HepG2 (cell line): ENCODE measurements around the gene RAPGEFL1. TPM values are rescaled to one million over a fixed set of nuclear protein-coding genes. Genes with fewer than 3 reads are reported as not detected.

Experiments
- BRD4 ChIP-seq: sonication (generic); formaldehyde crosslinking; IDR thresholded peaks from 2 replicates; pipeline ENCODE4 v1.4.0; 2020; ENCODE audit warnings: missing genetic modification reagents
- HNF4A ChIP-seq: sonication (generic); formaldehyde crosslinking; IDR thresholded peaks from 2 replicates; pipeline ENCODE4 v1.4.0; 2020; ENCODE audit warnings: missing genetic modification reagents
- KLF11 ChIP-seq: IDR thresholded peaks from 2 replicates; pipeline ENCODE4 v1.6.1; 2016; ENCODE audit warnings: missing compliant biosample characterization
- MATR3 ChIP-seq: sonication (generic); formaldehyde crosslinking; IDR thresholded peaks from 2 replicates; pipeline ENCODE4 v1.4.0; 2020; ENCODE audit warnings: missing genetic modification reagents
- MXD4 ChIP-seq: IDR thresholded peaks from 2 replicates; pipeline ENCODE4 v1.6.1; 2016; ENCODE audit warnings: mild to moderate bottlenecking, missing biosample characterization, missing genetic modification reagents
- NFE2L2 ChIP-seq: fragments of 150-350 bp; IDR thresholded peaks from 2 replicates; pipeline ENCODE4 v1.6.1; 2014; ENCODE audit warnings: low read length
- PHF20 ChIP-seq: sonication (generic); formaldehyde crosslinking; IDR thresholded peaks from 2 replicates; pipeline ENCODE4 v1.5.0; 2020; ENCODE audit warnings: mild to moderate bottlenecking, missing genetic modification reagents
- RELA ChIP-seq: sonication (generic); formaldehyde crosslinking; IDR thresholded peaks from 2 replicates; pipeline ENCODE4 v1.4.0; 2020; ENCODE audit warnings: missing genetic modification reagents
- RFXAP ChIP-seq: sonication (generic); formaldehyde crosslinking; IDR thresholded peaks from 2 replicates; pipeline ENCODE4 v1.4.0; 2020; ENCODE audit warnings: missing genetic modification reagents, borderline replicate concordance
- U2AF1 ChIP-seq: fragments of 200-400 bp; formaldehyde crosslinking; optimal IDR thresholded peaks from 2 replicates; pipeline ENCODE3; 2017; ENCODE audit warnings: mild to moderate bottlenecking, low read depth, low read length
- ZFP36 ChIP-seq: fragments of 150-350 bp; IDR thresholded peaks from 2 replicates; pipeline ENCODE4 v1.6.1; 2018; ENCODE audit warnings: borderline replicate concordance, low read length, low read depth; ENCODE audit not compliant: partially characterized antibody
- ZNF282 ChIP-seq: fragments of 450-650 bp; IDR thresholded peaks from 2 replicates; pipeline ENCODE4 v1.6.1; 2018; ENCODE audit not compliant: partially characterized antibody
- ZNF354B ChIP-seq: sonication (generic); formaldehyde crosslinking; IDR thresholded peaks from 2 replicates; pipeline ENCODE4 v1.8.0; 2022; ENCODE audit warnings: mild to moderate bottlenecking, missing genetic modification reagents
- ZNF451 ChIP-seq: sonication (generic); formaldehyde crosslinking; IDR thresholded peaks from 2 replicates; pipeline ENCODE4 v1.5.0; 2020; ENCODE audit warnings: mild to moderate bottlenecking, missing genetic modification reagents
- ZNF616 ChIP-seq: sonication (generic); formaldehyde crosslinking; IDR thresholded peaks from 2 replicates; pipeline ENCODE4 v1.5.0; 2020; ENCODE audit warnings: low read depth, mild to moderate bottlenecking, missing genetic modification reagents
- ZNF766 ChIP-seq: sonication (generic); formaldehyde crosslinking; IDR thresholded peaks from 2 replicates; pipeline ENCODE4 v1.5.0; 2020; ENCODE audit warnings: missing genetic modification reagents, borderline replicate concordance
- ZSCAN20 ChIP-seq: sonication (generic); formaldehyde crosslinking; IDR thresholded peaks from 2 replicates; pipeline ENCODE4 v1.4.0; 2020; ENCODE audit warnings: missing genetic modification reagents, mild to moderate bottlenecking, borderline replicate concordance
- polyA plus RNA-seq, 8 experiments: library from polyadenylated mRNA; depleted of rRNA in 3 of 8; stranded (reverse) in 7 of 8; unstranded in 1 of 8; fragments of >200 nt; fragmentation: Illumina TruSeq in 4 of 8; extraction: Trizol in 4 of 8; gene quantifications; 2 replicates each; pipeline versions ENCODE4 v1.2.1 to v1.2.3, GENCODE V29; 2011 to 2016; ENCODE audit warnings: low read depth in 4 of 8, missing spikeins in 1 of 8, mixed read lengths in 1 of 8; ENCODE audit not compliant: insufficient read depth in 1 of 8
- total RNA-seq, 5 experiments: library from RNA; depleted of rRNA; stranded (reverse); fragments of >200 nt; fragmentation: Illumina TruSeq; extraction: Trizol; gene quantifications; 2 replicates each; pipeline ENCODE4 v1.2.3, GENCODE V29; 2016; ENCODE audit warnings: low read depth in 1 of 5
- TF ChIP-seq, protein P1 (sequence below): sonication (generic); formaldehyde crosslinking; IDR thresholded peaks from 2 replicates; pipeline ENCODE4 v1.9.0; 2021; ENCODE audit warnings: missing genetic modification reagents, borderline replicate concordance
- TF ChIP-seq, protein P2 (sequence below): sonication (generic); formaldehyde crosslinking; IDR thresholded peaks from 2 replicates; pipeline ENCODE4 v1.9.0; 2021; ENCODE audit warnings: missing genetic modification reagents, borderline replicate concordance
- TF ChIP-seq, protein P3 (sequence below): sonication (generic); formaldehyde crosslinking; IDR thresholded peaks from 2 replicates; pipeline ENCODE4 v1.5.0; 2020; ENCODE audit warnings: missing genetic modification reagents, mild to moderate bottlenecking, borderline replicate concordance
- TF ChIP-seq, protein P4 (sequence below): sonication (generic); formaldehyde crosslinking; IDR thresholded peaks from 2 replicates; pipeline ENCODE4 v1.9.0; 2022; ENCODE audit warnings: low read depth, missing genetic modification reagents
- TF ChIP-seq, protein P5 (sequence below): sonication (generic); formaldehyde crosslinking; IDR thresholded peaks from 2 replicates; pipeline ENCODE4 v1.5.1; 2020; ENCODE audit warnings: mild to moderate bottlenecking, moderate library complexity, missing genetic modification reagents
- TF ChIP-seq, protein P6 (sequence below): sonication (generic); formaldehyde crosslinking; IDR thresholded peaks from 2 replicates; pipeline ENCODE4 v1.4.0; 2020; ENCODE audit warnings: low read depth, mild to moderate bottlenecking, missing genetic modification reagents

Gene RAPGEFL1
- total and polyA plus RNA-seq, 2 of the 13 experiments (the other 11 are each of a cell fraction or from before 2014, with no cell fraction given), result 4.5 to 7.8 TPM

DNA sequence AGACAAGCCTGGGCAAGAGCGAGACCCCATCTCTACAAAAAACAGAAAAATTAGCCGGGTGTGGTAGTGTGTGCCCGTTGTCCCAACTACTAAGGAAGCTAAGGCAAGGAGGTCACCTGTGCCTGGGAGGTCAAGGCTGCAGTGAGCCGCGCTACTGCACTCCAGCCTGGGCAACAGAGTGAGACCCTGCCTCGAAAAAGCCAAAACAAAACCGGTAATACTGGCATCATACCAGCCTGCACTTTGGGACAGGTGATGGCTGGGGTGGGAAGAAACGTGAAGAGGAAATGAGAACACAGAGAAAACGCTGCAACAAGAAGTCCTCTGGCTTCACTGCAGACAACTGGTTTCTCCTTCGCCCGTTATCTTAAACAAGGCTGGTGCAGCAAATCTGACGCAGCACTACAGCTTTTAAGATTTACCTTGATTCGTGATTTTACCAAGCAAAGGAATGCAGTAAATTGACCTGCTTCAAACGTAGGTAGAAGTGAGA is 37.7 kb upstream of the RAPGEFL1 start (continued):
- TF ChIP-seq, protein P1, sequence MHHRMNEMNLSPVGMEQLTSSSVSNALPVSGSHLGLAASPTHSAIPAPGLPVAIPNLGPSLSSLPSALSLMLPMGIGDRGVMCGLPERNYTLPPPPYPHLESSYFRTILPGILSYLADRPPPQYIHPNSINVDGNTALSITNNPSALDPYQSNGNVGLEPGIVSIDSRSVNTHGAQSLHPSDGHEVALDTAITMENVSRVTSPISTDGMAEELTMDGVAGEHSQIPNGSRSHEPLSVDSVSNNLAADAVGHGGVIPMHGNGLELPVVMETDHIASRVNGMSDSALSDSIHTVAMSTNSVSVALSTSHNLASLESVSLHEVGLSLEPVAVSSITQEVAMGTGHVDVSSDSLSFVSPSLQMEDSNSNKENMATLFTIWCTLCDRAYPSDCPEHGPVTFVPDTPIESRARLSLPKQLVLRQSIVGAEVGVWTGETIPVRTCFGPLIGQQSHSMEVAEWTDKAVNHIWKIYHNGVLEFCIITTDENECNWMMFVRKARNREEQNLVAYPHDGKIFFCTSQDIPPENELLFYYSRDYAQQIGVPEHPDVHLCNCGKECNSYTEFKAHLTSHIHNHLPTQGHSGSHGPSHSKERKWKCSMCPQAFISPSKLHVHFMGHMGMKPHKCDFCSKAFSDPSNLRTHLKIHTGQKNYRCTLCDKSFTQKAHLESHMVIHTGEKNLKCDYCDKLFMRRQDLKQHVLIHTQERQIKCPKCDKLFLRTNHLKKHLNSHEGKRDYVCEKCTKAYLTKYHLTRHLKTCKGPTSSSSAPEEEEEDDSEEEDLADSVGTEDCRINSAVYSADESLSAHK (CRISPR knock-in tag), result no peak
- TF ChIP-seq NFE2L2, result 0 out of 2 replicates have a peak, but pooled peaks have one; percentile 2
- TF ChIP-seq, protein P2, sequence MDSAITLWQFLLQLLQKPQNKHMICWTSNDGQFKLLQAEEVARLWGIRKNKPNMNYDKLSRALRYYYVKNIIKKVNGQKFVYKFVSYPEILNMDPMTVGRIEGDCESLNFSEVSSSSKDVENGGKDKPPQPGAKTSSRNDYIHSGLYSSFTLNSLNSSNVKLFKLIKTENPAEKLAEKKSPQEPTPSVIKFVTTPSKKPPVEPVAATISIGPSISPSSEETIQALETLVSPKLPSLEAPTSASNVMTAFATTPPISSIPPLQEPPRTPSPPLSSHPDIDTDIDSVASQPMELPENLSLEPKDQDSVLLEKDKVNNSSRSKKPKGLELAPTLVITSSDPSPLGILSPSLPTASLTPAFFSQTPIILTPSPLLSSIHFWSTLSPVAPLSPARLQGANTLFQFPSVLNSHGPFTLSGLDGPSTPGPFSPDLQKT (CRISPR knock-in tag), result no peak
- no peak for TF ChIP-seq RFXAP
- TF ChIP-seq ZNF766 (CRISPR knock-in tag), result peak; percentile 76; the same call in 1 of the 2 replicates
- peak; percentile 67 for TF ChIP-seq BRD4
- TF ChIP-seq, protein P3, sequence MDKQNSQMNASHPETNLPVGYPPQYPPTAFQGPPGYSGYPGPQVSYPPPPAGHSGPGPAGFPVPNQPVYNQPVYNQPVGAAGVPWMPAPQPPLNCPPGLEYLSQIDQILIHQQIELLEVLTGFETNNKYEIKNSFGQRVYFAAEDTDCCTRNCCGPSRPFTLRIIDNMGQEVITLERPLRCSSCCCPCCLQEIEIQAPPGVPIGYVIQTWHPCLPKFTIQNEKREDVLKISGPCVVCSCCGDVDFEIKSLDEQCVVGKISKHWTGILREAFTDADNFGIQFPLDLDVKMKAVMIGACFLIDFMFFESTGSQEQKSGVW (CRISPR knock-in tag), result no peak
- no peak for TF ChIP-seq HNF4A (CRISPR knock-in tag)
- no peak for TF ChIP-seq ZNF616 (CRISPR knock-in tag)
- no peak for TF ChIP-seq MATR3 (CRISPR knock-in tag)
- TF ChIP-seq PHF20 (CRISPR knock-in tag), result no peak
- TF ChIP-seq ZNF451 (CRISPR knock-in tag), result no peak
- TF ChIP-seq, protein P4, sequence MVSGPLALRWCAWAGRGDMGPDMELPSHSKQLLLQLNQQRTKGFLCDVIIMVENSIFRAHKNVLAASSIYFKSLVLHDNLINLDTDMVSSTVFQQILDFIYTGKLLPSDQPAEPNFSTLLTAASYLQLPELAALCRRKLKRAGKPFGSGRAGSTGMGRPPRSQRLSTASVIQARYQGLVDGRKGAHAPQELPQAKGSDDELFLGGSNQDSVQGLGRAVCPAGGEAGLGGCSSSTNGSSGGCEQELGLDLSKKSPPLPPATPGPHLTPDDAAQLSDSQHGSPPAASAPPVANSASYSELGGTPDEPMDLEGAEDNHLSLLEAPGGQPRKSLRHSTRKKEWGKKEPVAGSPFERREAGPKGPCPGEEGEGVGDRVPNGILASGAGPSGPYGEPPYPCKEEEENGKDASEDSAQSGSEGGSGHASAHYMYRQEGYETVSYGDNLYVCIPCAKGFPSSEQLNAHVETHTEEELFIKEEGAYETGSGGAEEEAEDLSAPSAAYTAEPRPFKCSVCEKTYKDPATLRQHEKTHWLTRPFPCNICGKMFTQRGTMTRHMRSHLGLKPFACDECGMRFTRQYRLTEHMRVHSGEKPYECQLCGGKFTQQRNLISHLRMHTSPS, result no peak
- TF ChIP-seq KLF11 (CRISPR knock-in tag), result no peak; the same call in 1 of the 2 replicates
- TF ChIP-seq, protein P5, sequence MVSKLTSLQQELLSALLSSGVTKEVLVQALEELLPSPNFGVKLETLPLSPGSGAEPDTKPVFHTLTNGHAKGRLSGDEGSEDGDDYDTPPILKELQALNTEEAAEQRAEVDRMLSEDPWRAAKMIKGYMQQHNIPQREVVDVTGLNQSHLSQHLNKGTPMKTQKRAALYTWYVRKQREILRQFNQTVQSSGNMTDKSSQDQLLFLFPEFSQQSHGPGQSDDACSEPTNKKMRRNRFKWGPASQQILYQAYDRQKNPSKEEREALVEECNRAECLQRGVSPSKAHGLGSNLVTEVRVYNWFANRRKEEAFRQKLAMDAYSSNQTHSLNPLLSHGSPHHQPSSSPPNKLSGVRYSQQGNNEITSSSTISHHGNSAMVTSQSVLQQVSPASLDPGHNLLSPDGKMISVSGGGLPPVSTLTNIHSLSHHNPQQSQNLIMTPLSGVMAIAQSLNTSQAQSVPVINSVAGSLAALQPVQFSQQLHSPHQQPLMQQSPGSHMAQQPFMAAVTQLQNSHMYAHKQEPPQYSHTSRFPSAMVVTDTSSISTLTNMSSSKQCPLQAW (CRISPR knock-in tag), result peak; percentile 1; the same call in 1 of the 2 replicates
- TF ChIP-seq U2AF1, result no peak
- no peak for TF ChIP-seq ZNF354B (CRISPR knock-in tag)
- no peak for TF ChIP-seq ZNF282
- TF ChIP-seq ZFP36, result no peak
- no peak for TF ChIP-seq MXD4
- TF ChIP-seq, protein P6, sequence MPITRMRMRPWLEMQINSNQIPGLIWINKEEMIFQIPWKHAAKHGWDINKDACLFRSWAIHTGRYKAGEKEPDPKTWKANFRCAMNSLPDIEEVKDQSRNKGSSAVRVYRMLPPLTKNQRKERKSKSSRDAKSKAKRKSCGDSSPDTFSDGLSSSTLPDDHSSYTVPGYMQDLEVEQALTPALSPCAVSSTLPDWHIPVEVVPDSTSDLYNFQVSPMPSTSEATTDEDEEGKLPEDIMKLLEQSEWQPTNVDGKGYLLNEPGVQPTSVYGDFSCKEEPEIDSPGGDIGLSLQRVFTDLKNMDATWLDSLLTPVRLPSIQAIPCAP, result no peak
- TF ChIP-seq RELA, result no peak
- peak; percentile 40; the same call in 1 of the 2 replicates for TF ChIP-seq ZSCAN20 (CRISPR knock-in tag)
